HepG2 (cell line): ENCODE measurements around the gene CCDC9B. TPM values are rescaled to one million over a fixed set of nuclear protein-coding genes. Genes with fewer than 3 reads are reported as not detected.

Experiments used
- ATAC-seq: fragments of 200-7000 bp; cut with Tn5 transposase; 3 replicates; pipeline ENCODE4 v1.9.1; 2020; ENCODE audit warnings: mild to moderate bottlenecking, moderate library complexity
- BruUV-seq: library from RNA; stranded (reverse); fragments of 400-500 nt; replicated peaks from 2 replicates; lab custom pipeline; 2021; lab: Mats Ljungman, UMichigan
- CTCF ChIA-PET: fragments of 300-600 bp; formaldehyde crosslinking; extraction: SDS; loops from one replicate; lab custom pipeline; 2021; ENCODE audit warnings: low total read pairs, inconsistent platforms, low intra/inter-chr PET ratio; lab: Yijun Ruan, JAX
- POLR2A ChIA-PET: fragments of 350-600 bp; sonication (Branson Sonifier 250); formaldehyde crosslinking; loops from one replicate; lab custom pipeline; 2020; ENCODE audit warnings: antibody characterized with exemption, inconsistent platforms; lab: Yijun Ruan, JAX
- DNase-seq: peaks from one replicate; pipeline ENCODE4 v3.0.0-alpha.2; 2015; ENCODE audit warnings: low spot score
- FAIRE-seq: peaks from 3 replicates; lab custom pipeline; 2011; peaks lifted over from hg19 to GRCh38; lab: Jason Lieb, UNC
- H2AFZ ChIP-seq: one replicate; pipeline ENCODE4 v1.6.1; 2011; ENCODE audit warnings: low read length, inconsistent platforms
- H3K27ac ChIP-seq: fragments of 300-600 bp; 3 replicates; pipeline ENCODE4 v1.8.0; 2011; ENCODE audit warnings: mixed run types, mild to moderate bottlenecking, mixed read lengths, low read length, inconsistent platforms; ENCODE audit not compliant: insufficient read depth; ENCODE audit errors: extremely low read length
- H3K27me3 ChIP-seq, 2 experiments: fragments of 200-600 bp in 1 of 2; 2 replicates in 1 of 2; 3 replicates in 1 of 2; pipeline versions ENCODE4 v1.6.0 to v1.8.0; 2011; ENCODE audit warnings: low read length in 2 of 2, mild to moderate bottlenecking in 2 of 2, moderate library complexity in 2 of 2, inconsistent platforms in 1 of 2; ENCODE audit not compliant: insufficient read depth in 2 of 2, control insufficient read depth in 1 of 2
- H3K36me3 ChIP-seq, 2 experiments: fragments of 200-600 bp in 1 of 2; replicated peaks in 1 of 2; 2 replicates in 1 of 2; 3 replicates in 1 of 2; pipeline versions ENCODE4 v1.5.1 to v1.8.0; 2011; ENCODE audit warnings: low read length in 2 of 2, inconsistent platforms in 1 of 2; ENCODE audit not compliant: insufficient read depth in 2 of 2, control insufficient read depth in 1 of 2
- H3K4me1 ChIP-seq: 2 replicates; pipeline ENCODE4 v1.5.1; 2012; ENCODE audit warnings: low read length, inconsistent platforms; ENCODE audit not compliant: insufficient read depth
- H3K4me2 ChIP-seq: 2 replicates; pipeline ENCODE4 v1.6.0; 2011; ENCODE audit warnings: low read depth, low read length, inconsistent platforms
- H3K4me3 ChIP-seq, 3 experiments: fragments of 200-600 bp in 1 of 3; sonication (generic), shearing (Covaris generic) in 1 of 3; replicated peaks in 1 of 3; 2 replicates each; pipeline ENCODE4 v1.5.1; 2011 to 2016; ENCODE audit warnings: low read length in 3 of 3, inconsistent platforms in 2 of 3, low read depth in 2 of 3, mild to moderate bottlenecking in 2 of 3, control low read depth in 1 of 3, mixed read lengths in 1 of 3; ENCODE audit not compliant: insufficient read depth in 1 of 3
- H3K79me2 ChIP-seq: one replicate; pipeline ENCODE4 v1.6.1; 2011; ENCODE audit warnings: low read length, inconsistent platforms; ENCODE audit not compliant: insufficient read depth
- H3K9ac ChIP-seq: 2 replicates; pipeline ENCODE4 v1.6.0; 2011; ENCODE audit warnings: mild to moderate bottlenecking, low read depth, low read length, inconsistent platforms; ENCODE audit not compliant: insufficient read depth
- H3K9me3 ChIP-seq: 2 replicates; pipeline ENCODE4 v1.5.1; 2012; ENCODE audit warnings: mild to moderate bottlenecking, low read length
- H4K20me1 ChIP-seq: 2 replicates; pipeline ENCODE4 v1.6.0; 2011; ENCODE audit warnings: inconsistent platforms, mild to moderate bottlenecking, low read length, moderate library complexity; ENCODE audit not compliant: insufficient read depth
- GLI4 ChIP-seq: sonication (generic); formaldehyde crosslinking; IDR thresholded peaks from 2 replicates; pipeline ENCODE4 v1.5.1; 2020; ENCODE audit warnings: missing genetic modification reagents, mild to moderate bottlenecking, moderate library complexity, borderline replicate concordance
- HNRNPL ChIP-seq: fragments of 200-400 bp; formaldehyde crosslinking; IDR thresholded peaks from 2 replicates; pipeline ENCODE4 v1.6.1; 2017; ENCODE audit warnings: mild to moderate bottlenecking, low read depth, low read length
- ONECUT2 ChIP-seq: sonication (generic); formaldehyde crosslinking; IDR thresholded peaks from 2 replicates; pipeline ENCODE4 v1.4.0; 2020; ENCODE audit warnings: missing genetic modification reagents
- POLR2AphosphoS5 ChIP-seq: IDR thresholded peaks from 2 replicates; pipeline ENCODE4 v1.6.1; 2012; ENCODE audit warnings: low read depth, low read length
- SALL2 ChIP-seq: sonication (generic); formaldehyde crosslinking; IDR thresholded peaks from 2 replicates; pipeline ENCODE4 v1.8.1; 2023; ENCODE audit warnings: mild to moderate bottlenecking, missing genetic modification reagents, inconsistent platforms
- SNRNP70 ChIP-seq: fragments of 200-400 bp; formaldehyde crosslinking; IDR thresholded peaks from 2 replicates; pipeline ENCODE4 v1.6.1; 2017; ENCODE audit warnings: mild to moderate bottlenecking, low read depth, low read length, moderate library complexity
- SP1 ChIP-seq, 2 experiments: fragments of 450-650 bp in 1 of 2; sonication (generic) in 1 of 2; formaldehyde crosslinking in 1 of 2; IDR thresholded peaks; 2 replicates each; pipeline versions ENCODE4 v1.4.0 to v1.6.1; 2016 to 2020; ENCODE audit warnings: missing genetic modification reagents in 1 of 2
- TMF1 ChIP-seq: sonication (generic); formaldehyde crosslinking; IDR thresholded peaks from 2 replicates; pipeline ENCODE4 v1.8.1; 2022; ENCODE audit warnings: low read depth, missing genetic modification reagents
- TOPORS ChIP-seq: sonication (generic); formaldehyde crosslinking; IDR thresholded peaks from 2 replicates; pipeline ENCODE4 v1.8.0; 2023; ENCODE audit warnings: mild to moderate bottlenecking, missing genetic modification reagents
- YY1 ChIP-seq: IDR thresholded peaks from 2 replicates; pipeline ENCODE4 v1.6.1; 2011; ENCODE audit warnings: low read length, low read depth, moderate library complexity, mild to moderate bottlenecking; ENCODE audit not compliant: insufficient read depth, insufficient replicate concordance
- ZNF615 ChIP-seq: sonication (generic); formaldehyde crosslinking; IDR thresholded peaks from 2 replicates; pipeline ENCODE4 v1.5.0; 2020; ENCODE audit warnings: mild to moderate bottlenecking, missing genetic modification reagents, borderline replicate concordance
- WGBS: methylation state at CpG from one replicate; pipeline ENCODE4 v1.1.6; 2017; ENCODE audit warnings: low lambda C conversion rate; 5-methylcytosine and 5-hydroxymethylcytosine counted together
- in situ Hi-C: cut with HindIII; loops from 2 replicates; pipeline ENCODE4 v1.10.0; 2017; ENCODE audit warnings: low pct_unique_long_range_greater_than_20kb; ENCODE audit not compliant: extremely low pct_ligation_motif_present
- intact Hi-C: fragments of 100-400 bp; cut with micrococcal nuclease; formaldehyde crosslinking; loops from one replicate; pipeline ENCODE4 v1.10.0; 2022; ENCODE audit not compliant: unreplicated experiment
- polyA plus RNA-seq, 8 experiments: library from polyadenylated mRNA; depleted of rRNA in 3 of 8; stranded (reverse) in 7 of 8; unstranded in 1 of 8; fragments of >200 nt; fragmentation: Illumina TruSeq in 4 of 8; extraction: Trizol in 4 of 8; gene quantifications; 2 replicates each; pipeline versions ENCODE4 v1.2.1 to v1.2.3, GENCODE V29; 2011 to 2016; ENCODE audit warnings: low read depth in 4 of 8, missing spikeins in 1 of 8, mixed read lengths in 1 of 8; ENCODE audit not compliant: insufficient read depth in 1 of 8
- total RNA-seq, 5 experiments: library from RNA; depleted of rRNA; stranded (reverse); fragments of >200 nt; fragmentation: Illumina TruSeq; extraction: Trizol; gene quantifications; 2 replicates each; pipeline ENCODE4 v1.2.3, GENCODE V29; 2016; ENCODE audit warnings: low read depth in 1 of 5
- TF ChIP-seq, protein P1 (sequence below): sonication (generic); formaldehyde crosslinking; IDR thresholded peaks from one replicate; pipeline ENCODE4 v1.5.1; 2020; ENCODE audit warnings: mild to moderate bottlenecking, missing genetic modification reagents; ENCODE audit errors: not compliant biosample characterization
- TF ChIP-seq, protein P2 (sequence below): sonication (generic); formaldehyde crosslinking; IDR thresholded peaks from 2 replicates; pipeline ENCODE4 v1.8.0; 2022; ENCODE audit warnings: missing genetic modification reagents, low read depth, mild to moderate bottlenecking, borderline replicate concordance
- TF ChIP-seq, protein P3 (sequence below): sonication (generic); formaldehyde crosslinking; IDR thresholded peaks from 2 replicates; pipeline ENCODE4 v1.4.0; 2020; ENCODE audit warnings: missing genetic modification reagents; ENCODE audit errors: not compliant biosample characterization

The CCDC9B gene
- total and polyA plus RNA-seq, 2 of the 13 experiments (the other 11 are each of a cell fraction or from before 2014, with no cell fraction given), result 0.98 to 1.6 TPM

DNA sequence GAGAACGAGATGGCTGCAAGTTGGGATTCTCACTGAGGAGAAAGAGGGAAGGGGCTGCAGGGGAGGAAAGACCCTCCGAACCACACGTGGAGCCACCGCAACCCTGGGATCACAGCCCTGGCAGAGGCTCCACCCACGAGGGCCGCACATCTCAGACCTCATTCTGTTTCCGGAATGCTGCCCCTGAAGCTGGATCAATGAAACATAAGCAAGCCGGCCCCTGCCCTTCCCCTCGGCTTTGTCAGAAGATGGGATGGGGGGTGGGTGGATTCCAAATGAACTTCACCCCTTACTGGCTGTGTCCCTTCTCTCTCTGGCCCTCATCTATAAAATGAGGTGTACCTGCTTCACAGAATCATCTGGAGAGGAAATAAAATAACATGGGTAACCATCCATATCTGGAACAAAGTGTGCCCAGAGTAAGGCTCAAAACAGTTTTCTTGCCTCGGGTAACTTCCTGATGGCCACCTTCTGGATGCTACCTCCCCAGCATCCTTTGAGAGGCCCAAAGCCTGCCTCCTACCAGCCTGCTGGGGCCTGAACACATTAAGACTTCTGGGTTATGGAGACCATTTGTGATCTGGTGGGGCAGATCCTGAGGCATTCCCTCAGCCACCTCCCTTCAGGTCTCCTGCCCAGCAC lies 4.6 kb upstream of the CCDC9B start:
- no peak overlapping the region for H2AFZ ChIP-seq
- no peaks in the 10 kb centered on the region for H3K79me2 ChIP-seq
- in situ Hi-C loops, result loop anchor here (5.0 kb wide), 1 partner anchor 77 kb away; no protein-coding TSS in a partner anchor
- H3K27ac ChIP-seq, result no peak overlapping the region
- no peaks in the 10 kb centered on the region; a peak in 1 of 5 replicates for H3K27me3 ChIP-seq
- H3K4me2 ChIP-seq, result peak overlapping the region; percentile 49; the same call in 1 of the 2 replicates
- FAIRE-seq (no peak), DNase-seq (no peak), ATAC-seq (no peak)
- H4K20me1 ChIP-seq, result no peaks in the 10 kb centered on the region
- 42% methylated on average over 2 of the region's 10 CpGs for WGBS
- ChIA-PET POLR2A (no interaction called here), CTCF (interaction anchor here (1.3 to 1.9 kb wide), 3 partner anchors 9 to 77 kb away, joined by 5 to 11 read pairs (median 7); no protein-coding TSS in a partner anchor)
- H3K9me3 ChIP-seq, result no peaks in the 10 kb centered on the region
- peaks cover 85% of the 10 kb centered on the region for H3K4me1 ChIP-seq
- intact Hi-C loops, result no loop called here
- H3K9ac ChIP-seq, result 0 out of 2 replicates have a peak overlapping the region, but pooled peaks have one; percentile 11
- H3K36me3 ChIP-seq, result no peaks in the 10 kb centered on the region
- H3K4me3 ChIP-seq, result peak overlapping the region in 1 of 3 experiments; percentile 2; a peak in 1 of 6 replicates
- no TSS peak for BruUV-seq
- no peak for TF ChIP-seq YY1
- no peak for TF ChIP-seq ZNF615 (CRISPR knock-in tag)
- TF ChIP-seq SP1 (IDR thresholded peaks at IDR 0.05), result no peak
- TF ChIP-seq SP1 (CRISPR knock-in tag; IDR thresholded peaks at IDR 0.05), result no peak
- TF ChIP-seq SALL2 (CRISPR knock-in tag), result no peak
- TF ChIP-seq TOPORS (CRISPR knock-in tag), result no peak
- TF ChIP-seq TMF1, result no peak
- no peak for TF ChIP-seq SNRNP70
- TF ChIP-seq, protein P1, sequence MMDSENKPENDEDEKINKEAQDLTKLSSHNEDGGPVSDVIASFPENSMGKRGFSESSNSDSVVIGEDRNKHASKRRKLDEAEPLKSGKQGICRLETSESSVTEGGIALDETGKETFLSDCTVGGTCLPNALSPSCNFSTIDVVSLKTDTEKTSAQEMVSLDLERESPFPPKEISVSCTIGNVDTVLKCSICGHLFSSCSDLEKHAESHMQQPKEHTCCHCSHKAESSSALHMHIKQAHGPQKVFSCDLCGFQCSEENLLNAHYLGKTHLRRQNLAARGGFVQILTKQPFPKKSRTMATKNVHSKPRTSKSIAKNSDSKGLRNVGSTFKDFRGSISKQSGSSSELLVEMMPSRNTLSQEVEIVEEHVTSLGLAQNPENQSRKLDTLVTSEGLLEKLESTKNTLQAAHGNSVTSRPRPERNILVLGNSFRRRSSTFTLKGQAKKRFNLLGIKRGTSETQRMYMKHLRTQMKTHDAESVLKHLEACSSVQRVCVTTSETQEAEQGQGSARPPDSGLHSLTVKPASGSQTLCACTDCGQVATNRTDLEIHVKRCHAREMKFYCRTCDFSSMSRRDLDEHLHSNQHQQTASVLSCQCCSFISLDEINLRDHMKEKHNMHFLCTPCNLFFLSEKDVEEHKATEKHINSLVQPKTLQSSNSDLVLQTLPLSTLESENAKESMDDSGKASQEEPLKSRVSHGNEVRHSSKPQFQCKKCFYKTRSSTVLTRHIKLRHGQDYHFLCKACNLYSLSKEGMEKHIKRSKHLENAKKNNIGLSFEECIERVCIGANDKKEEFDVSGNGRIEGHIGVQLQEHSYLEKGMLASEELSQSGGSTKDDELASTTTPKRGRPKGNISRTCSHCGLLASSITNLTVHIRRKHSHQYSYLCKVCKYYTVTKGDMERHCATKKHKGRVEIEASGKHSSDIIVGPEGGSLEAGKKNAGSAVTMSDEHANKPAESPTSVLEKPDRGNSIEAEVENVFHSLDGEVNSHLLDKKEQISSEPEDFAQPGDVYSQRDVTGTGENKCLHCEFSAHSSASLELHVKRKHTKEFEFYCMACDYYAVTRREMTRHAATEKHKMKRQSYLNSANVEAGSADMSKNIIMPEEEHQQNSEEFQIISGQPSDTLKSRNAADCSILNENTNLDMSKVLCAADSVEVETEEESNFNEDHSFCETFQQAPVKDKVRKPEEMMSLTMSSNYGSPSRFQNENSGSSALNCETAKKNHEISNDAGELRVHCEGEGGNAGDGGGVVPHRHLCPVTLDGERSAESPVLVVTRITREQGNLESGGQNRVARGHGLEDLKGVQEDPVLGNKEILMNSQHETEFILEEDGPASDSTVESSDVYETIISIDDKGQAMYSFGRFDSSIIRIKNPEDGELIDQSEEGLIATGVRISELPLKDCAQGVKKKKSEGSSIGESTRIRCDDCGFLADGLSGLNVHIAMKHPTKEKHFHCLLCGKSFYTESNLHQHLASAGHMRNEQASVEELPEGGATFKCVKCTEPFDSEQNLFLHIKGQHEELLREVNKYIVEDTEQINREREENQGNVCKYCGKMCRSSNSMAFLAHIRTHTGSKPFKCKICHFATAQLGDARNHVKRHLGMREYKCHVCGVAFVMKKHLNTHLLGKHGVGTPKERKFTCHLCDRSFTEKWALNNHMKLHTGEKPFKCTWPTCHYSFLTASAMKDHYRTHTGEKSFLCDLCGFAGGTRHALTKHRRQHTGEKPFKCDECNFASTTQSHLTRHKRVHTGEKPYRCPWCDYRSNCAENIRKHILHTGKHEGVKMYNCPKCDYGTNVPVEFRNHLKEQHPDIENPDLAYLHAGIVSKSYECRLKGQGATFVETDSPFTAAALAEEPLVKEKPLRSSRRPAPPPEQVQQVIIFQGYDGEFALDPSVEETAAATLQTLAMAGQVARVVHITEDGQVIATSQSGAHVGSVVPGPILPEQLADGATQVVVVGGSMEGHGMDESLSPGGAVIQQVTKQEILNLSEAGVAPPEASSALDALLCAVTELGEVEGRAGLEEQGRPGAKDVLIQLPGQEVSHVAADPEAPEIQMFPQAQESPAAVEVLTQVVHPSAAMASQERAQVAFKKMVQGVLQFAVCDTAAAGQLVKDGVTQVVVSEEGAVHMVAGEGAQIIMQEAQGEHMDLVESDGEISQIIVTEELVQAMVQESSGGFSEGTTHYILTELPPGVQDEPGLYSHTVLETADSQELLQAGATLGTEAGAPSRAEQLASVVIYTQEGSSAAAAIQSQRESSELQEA (CRISPR knock-in tag), result no peak
- no peak for TF ChIP-seq GLI4 (CRISPR knock-in tag)
- TF ChIP-seq, protein P2, sequence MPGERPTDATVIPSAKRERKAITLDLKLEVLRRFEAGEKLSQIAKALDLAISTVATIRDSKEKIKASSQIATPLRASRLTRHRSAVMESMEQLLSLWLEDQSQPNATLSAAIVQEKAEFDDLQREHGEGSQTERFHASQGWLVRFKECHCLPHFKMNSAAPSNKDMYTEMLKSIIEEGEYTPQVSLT (CRISPR knock-in tag), result no peak
- no peak for TF ChIP-seq POLR2AphosphoS5
- TF ChIP-seq, protein P3, sequence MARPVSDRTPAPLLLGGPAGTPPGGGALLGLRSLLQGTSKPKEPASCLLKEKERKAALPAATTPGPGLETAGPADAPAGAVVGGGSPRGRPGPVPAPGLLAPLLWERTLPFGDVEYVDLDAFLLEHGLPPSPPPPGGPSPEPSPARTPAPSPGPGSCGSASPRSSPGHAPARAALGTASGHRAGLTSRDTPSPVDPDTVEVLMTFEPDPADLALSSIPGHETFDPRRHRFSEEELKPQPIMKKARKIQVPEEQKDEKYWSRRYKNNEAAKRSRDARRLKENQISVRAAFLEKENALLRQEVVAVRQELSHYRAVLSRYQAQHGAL (CRISPR knock-in tag), result no peak
- no peak for TF ChIP-seq ONECUT2 (CRISPR knock-in tag)
- no peak for TF ChIP-seq HNRNPL
